ENCODE results near the gene INPP4B. TPM values are rescaled to one million over a fixed set of nuclear protein-coding genes. Genes with fewer than 3 reads are reported as not detected.

The INPP4B gene
- total RNA-seq, 1 experiment from 2014 or later, result 41.0 TPM

DNA sequence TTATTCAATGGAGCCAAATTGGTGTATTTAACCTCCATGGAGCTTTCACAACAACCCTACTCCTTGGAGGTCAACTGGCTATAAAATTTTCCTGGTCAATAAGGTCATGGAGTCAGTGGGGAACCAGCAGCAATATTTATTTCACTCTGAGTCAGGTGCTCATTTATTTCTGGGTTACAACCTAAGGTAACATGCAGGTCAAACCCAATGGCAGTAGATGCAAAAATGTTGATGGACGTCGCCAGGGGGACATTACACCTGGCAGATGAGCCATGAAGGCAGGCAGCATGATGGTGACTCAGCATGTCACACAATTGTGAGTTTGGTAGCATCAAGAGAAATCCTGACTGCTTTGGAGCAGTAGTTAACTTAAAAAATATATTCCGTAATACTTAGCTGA lies 695.6 kb downstream of the INPP4B start:
- H3K4me3 ChIP-seq (ENCODE audit: low read length), result no peak overlapping the region
- H3K9me2 ChIP-seq (replicated peaks; ENCODE audit: low read length), result no peaks in the 10 kb centered on the region
- no peaks in the 10 kb centered on the region for H4K20me1 ChIP-seq (ENCODE audit: low read length)
- no peak overlapping the region for H3K9ac ChIP-seq (ENCODE audit: low read length)
- no peaks in the 10 kb centered on the region for H3K27me3 ChIP-seq (ENCODE audit: low read length)
- DNase-seq (no peak), ATAC-seq (no peak)
- no peaks in the 10 kb centered on the region for H3K79me2 ChIP-seq (ENCODE audit: low read length)
- ChIA-PET POLR2A (ENCODE audit: unreplicated experiment) (no interaction called here), CTCF (no interaction called here)
- peaks cover 4% of the 10 kb centered on the region; the same call in 1 of the 2 replicates for H3K4me1 ChIP-seq (ENCODE audit: insufficient read depth, low read length)
- H3K9me3 ChIP-seq (ENCODE audit: low read length), result no peaks in the 10 kb centered on the region
- intact Hi-C loops (cut with micrococcal nuclease), result no loop called here
- no peaks in the 10 kb centered on the region for H3F3A ChIP-seq (ENCODE audit: low read length, unreplicated experiment)
- H3K27ac ChIP-seq (ENCODE audit: low read length), result no peak overlapping the region
- TF ChIP-seq, protein P1, sequence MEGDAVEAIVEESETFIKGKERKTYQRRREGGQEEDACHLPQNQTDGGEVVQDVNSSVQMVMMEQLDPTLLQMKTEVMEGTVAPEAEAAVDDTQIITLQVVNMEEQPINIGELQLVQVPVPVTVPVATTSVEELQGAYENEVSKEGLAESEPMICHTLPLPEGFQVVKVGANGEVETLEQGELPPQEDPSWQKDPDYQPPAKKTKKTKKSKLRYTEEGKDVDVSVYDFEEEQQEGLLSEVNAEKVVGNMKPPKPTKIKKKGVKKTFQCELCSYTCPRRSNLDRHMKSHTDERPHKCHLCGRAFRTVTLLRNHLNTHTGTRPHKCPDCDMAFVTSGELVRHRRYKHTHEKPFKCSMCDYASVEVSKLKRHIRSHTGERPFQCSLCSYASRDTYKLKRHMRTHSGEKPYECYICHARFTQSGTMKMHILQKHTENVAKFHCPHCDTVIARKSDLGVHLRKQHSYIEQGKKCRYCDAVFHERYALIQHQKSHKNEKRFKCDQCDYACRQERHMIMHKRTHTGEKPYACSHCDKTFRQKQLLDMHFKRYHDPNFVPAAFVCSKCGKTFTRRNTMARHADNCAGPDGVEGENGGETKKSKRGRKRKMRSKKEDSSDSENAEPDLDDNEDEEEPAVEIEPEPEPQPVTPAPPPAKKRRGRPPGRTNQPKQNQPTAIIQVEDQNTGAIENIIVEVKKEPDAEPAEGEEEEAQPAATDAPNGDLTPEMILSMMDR (conservative IDR thresholded peaks at IDR 0.05; ENCODE audit: low read depth, low read length), result no peak
- no peak for TF ChIP-seq EZH2phosphoT487 (IDR thresholded peaks at IDR 0.05; ENCODE audit: borderline replicate concordance, low read length)
- no peak for TF ChIP-seq EZH2 (IDR thresholded peaks at IDR 0.05; ENCODE audit: low read length, unreplicated experiment)
- H3K36me3 ChIP-seq (ENCODE audit: low read depth, low read length), result no peaks in the 10 kb centered on the region; the same call in 1 of the 2 replicates
- H2AFZ ChIP-seq (ENCODE audit: low read length), result no peak overlapping the region
- no TSS peak for BruUV-seq (replicated peaks)
- H3K4me2 ChIP-seq (ENCODE audit: low read length), result no peak overlapping the region

DNA sequence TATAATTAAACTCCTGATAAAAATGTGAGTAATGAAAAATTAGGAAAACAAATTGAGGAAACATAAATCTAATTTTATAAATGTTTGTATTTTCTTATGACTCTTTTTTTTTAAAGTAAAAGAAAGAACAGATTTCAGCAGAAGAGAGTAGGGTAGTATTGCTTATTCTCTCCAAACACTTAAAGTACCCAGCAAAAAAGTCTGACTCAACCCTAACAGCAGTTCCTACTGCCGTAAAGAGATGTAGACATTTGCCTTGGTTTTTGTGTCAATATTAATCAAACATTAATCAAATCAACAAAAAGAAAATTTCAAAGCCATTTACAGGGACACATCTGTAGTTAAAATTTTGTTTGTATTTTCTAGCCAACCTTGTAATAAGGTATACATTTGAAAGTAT lies 701.3 kb downstream of the INPP4B start:
- peak; percentile 67 for ATAC-seq
- H2AFZ ChIP-seq (ENCODE audit: low read length), result no peak overlapping the region
- no peaks in the 10 kb centered on the region for H4K20me1 ChIP-seq (ENCODE audit: low read length)
- H3K9me3 ChIP-seq (ENCODE audit: low read length), result no peaks in the 10 kb centered on the region
- peaks cover 39% of the 10 kb centered on the region for H3K4me1 ChIP-seq (ENCODE audit: insufficient read depth, low read length)
- CTCF ChIA-PET, result interaction anchor here (1.4 kb wide), 1 partner anchor 18 kb away, joined by 3 read pairs; no protein-coding TSS in a partner anchor
- H3K9ac ChIP-seq (ENCODE audit: low read length), result no peak overlapping the region
- no peaks in the 10 kb centered on the region for H3K27me3 ChIP-seq (ENCODE audit: low read length)
- intact Hi-C loops (cut with micrococcal nuclease), result loop anchor here (2.0 to 10.0 kb wide), 4 partner anchors 24 to 260 kb away; no protein-coding TSS in a partner anchor
- no peak overlapping the region for H3K4me3 ChIP-seq (ENCODE audit: low read length)
- H3K79me2 ChIP-seq (ENCODE audit: low read length), result no peaks in the 10 kb centered on the region
- POLR2A ChIA-PET (ENCODE audit: unreplicated experiment), result no interaction called here
- no peak for TF ChIP-seq EZH2 (IDR thresholded peaks at IDR 0.05; ENCODE audit: low read length, unreplicated experiment)
- TF ChIP-seq, protein P1 (conservative IDR thresholded peaks at IDR 0.05; ENCODE audit: low read depth, low read length), result no peak
- no peaks in the 10 kb centered on the region for H3F3A ChIP-seq (ENCODE audit: low read length, unreplicated experiment)
- no peaks in the 10 kb centered on the region; the same call in 1 of the 2 replicates for H3K36me3 ChIP-seq (ENCODE audit: low read depth, low read length)
- peak overlapping the region; percentile 34; the same call in 1 of the 2 replicates for H3K27ac ChIP-seq (ENCODE audit: low read length)
- H3K9me2 ChIP-seq (replicated peaks; ENCODE audit: low read length), result no peaks in the 10 kb centered on the region
- DNase-seq, result peak; percentile 55
- no TSS peak for BruUV-seq (replicated peaks)
- peak overlapping the region; percentile 59; the same call in 1 of the 2 replicates for H3K4me2 ChIP-seq (ENCODE audit: low read length)

DNA sequence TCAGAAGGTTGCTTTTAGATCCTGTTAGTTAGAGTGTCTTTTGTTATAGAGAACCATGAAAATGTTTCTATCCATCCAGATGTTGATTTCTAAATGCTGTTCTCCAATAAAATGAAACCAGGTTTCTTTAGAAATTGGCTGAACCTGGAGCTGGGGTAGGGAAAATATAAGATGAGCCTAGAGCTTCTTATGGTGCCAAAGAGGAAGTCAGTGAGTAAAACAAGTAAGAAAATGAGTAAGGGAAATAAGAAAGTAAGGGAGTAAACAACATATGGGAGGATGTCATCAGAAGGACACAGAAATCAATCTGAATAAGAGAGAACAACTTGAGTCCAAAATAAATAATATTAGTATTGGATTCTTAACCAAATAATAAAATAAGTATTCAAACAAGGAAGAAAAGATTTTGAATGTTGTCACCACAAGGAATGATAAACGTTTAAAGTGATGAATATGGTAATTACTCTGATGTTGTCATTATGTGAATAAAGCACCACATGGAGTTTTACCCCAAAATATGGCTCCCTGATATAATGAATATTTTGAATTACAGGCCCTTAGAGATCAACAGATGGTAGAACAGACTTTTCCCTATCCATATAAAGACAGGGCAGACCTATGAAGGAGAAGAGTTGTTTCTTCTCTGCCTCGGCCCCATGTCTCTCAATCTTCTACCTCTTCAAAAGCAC lies 703.6 kb downstream of the INPP4B start:
- TF ChIP-seq EZH2 (IDR thresholded peaks at IDR 0.05; ENCODE audit: low read length, unreplicated experiment) (no peak), EZH2phosphoT487 (IDR thresholded peaks at IDR 0.05; ENCODE audit: borderline replicate concordance, low read length) (no peak)
- TF ChIP-seq, protein P1 (conservative IDR thresholded peaks at IDR 0.05; ENCODE audit: low read depth, low read length), result no peak
- peak; percentile 31 for DNase-seq
- no TSS peak for BruUV-seq (replicated peaks)
- no peaks in the 10 kb centered on the region for H4K20me1 ChIP-seq (ENCODE audit: low read length)
- H3K36me3 ChIP-seq (ENCODE audit: low read depth, low read length), result no peaks in the 10 kb centered on the region; the same call in 1 of the 2 replicates
- H3K27ac ChIP-seq (ENCODE audit: low read length), result peak overlapping the region; percentile 20
- CTCF ChIA-PET, result no interaction called here
- POLR2A ChIA-PET (ENCODE audit: unreplicated experiment), result no interaction called here
- H3K4me2 ChIP-seq (ENCODE audit: low read length), result peak overlapping the region; percentile 17; the same call in 1 of the 2 replicates
- no peaks in the 10 kb centered on the region for H3F3A ChIP-seq (ENCODE audit: low read length, unreplicated experiment)
- intact Hi-C loops (cut with micrococcal nuclease), result loop anchor here (5.0 to 10.0 kb wide), 3 partner anchors 135 to 262 kb away; no protein-coding TSS in a partner anchor
- H3K4me1 ChIP-seq (ENCODE audit: insufficient read depth, low read length), result peaks cover 39% of the 10 kb centered on the region
- H3K9ac ChIP-seq (ENCODE audit: low read length), result no peak overlapping the region
- ATAC-seq, result peak; percentile 32; the same call in 1 of the 2 replicates
- H3K9me3 ChIP-seq (ENCODE audit: low read length), result no peaks in the 10 kb centered on the region
- H3K27me3 ChIP-seq (ENCODE audit: low read length), result no peaks in the 10 kb centered on the region
- H3K9me2 ChIP-seq (replicated peaks; ENCODE audit: low read length), result no peaks in the 10 kb centered on the region
- H3K4me3 ChIP-seq (ENCODE audit: low read length), result no peak overlapping the region
- H3K79me2 ChIP-seq (ENCODE audit: low read length), result no peaks in the 10 kb centered on the region
- H2AFZ ChIP-seq (ENCODE audit: low read length), result no peak overlapping the region

All from PC-3 (cell line).